ENCODE data around the gene CHST11.

DNA sequence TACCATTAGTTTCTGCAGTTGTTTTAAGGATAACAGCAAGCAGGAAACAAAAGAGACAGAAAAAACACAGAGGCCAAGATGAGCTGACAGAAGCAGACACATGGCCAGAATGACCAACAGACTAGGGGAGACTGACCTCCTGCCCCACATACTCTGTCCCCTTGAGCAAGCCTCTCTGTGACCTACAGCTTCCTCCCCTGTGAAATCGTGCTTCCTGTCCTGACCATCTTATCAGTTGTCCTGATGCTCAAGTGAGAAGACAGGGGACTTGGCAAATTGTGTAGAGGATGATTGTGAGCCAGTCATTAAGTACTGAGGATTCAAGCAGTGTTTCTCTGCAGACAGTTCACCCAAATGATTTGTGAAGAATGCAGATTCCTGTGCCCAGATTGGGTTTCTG, 272.3 kb downstream of the CHST11 start:
- no peak for TF ChIP-seq EZH2phosphoT487 (IDR thresholded peaks at IDR 0.05; ENCODE audit: borderline replicate concordance, low read length)
- TF ChIP-seq, protein P1, sequence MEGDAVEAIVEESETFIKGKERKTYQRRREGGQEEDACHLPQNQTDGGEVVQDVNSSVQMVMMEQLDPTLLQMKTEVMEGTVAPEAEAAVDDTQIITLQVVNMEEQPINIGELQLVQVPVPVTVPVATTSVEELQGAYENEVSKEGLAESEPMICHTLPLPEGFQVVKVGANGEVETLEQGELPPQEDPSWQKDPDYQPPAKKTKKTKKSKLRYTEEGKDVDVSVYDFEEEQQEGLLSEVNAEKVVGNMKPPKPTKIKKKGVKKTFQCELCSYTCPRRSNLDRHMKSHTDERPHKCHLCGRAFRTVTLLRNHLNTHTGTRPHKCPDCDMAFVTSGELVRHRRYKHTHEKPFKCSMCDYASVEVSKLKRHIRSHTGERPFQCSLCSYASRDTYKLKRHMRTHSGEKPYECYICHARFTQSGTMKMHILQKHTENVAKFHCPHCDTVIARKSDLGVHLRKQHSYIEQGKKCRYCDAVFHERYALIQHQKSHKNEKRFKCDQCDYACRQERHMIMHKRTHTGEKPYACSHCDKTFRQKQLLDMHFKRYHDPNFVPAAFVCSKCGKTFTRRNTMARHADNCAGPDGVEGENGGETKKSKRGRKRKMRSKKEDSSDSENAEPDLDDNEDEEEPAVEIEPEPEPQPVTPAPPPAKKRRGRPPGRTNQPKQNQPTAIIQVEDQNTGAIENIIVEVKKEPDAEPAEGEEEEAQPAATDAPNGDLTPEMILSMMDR (IDR thresholded peaks at IDR 0.05; ENCODE audit: low read depth, low read length, poor library complexity, severe bottlenecking): no peak

Measured in DOHH2 (cell line).